ENCODE results near the gene SEC24C. TPM values are rescaled to one million over a fixed set of nuclear protein-coding genes. Genes with fewer than 3 reads are reported as not detected.
"Not testable (repeated sequence)": the region's sequence is repeated elsewhere in the genome, so short reads cannot be mapped to it uniquely, and the experiment has no call there.

The SEC24C gene
- total RNA-seq, 1 donor from 2014 or later = 46.4 TPM

- DNase-seq (ENCODE audit: missing footprints) (no peak), ATAC-seq (no peak)
- intact Hi-C loops (cut with DNase I) = loop anchor here (2.0 kb wide), 2 partner anchors 25 to 41 kb away; partner anchors contain the start of genes NDST2 and SEC24C
These were observed 41.7 kb downstream of the SEC24C start for GRCh38 chr10:73785721-73786511.

DNA sequence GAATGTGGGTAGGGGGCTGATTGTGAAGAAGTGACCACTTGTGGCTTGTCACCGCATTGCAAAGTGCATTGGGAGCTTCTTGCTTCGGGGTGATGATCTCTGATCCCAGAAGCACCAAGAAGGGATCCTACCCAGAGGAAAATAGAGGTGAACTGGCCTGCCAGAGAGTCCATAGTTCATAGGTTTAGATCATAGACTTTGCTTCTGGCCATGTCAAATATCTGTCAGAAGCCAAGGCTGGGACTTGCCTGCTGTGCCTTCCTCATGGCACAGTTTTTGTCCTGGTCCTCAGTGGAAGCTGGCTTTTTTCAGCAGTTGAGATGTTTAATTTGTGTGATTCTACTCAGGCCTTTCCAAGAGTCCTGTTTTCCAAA lies 42.3 kb downstream of the SEC24C start:
- intact Hi-C loops (cut with DNase I) = no loop called here
- DNase-seq (ENCODE audit: missing footprints) (no peak), ATAC-seq (no peak)

GRCh38 chr10:73787031-73787800 lies 43.0 kb downstream of the SEC24C start:
- ATAC-seq; intact Hi-C loops (cut with DNase I); DNase-seq (ENCODE audit: missing footprints): not testable (repeated sequence)

DNA sequence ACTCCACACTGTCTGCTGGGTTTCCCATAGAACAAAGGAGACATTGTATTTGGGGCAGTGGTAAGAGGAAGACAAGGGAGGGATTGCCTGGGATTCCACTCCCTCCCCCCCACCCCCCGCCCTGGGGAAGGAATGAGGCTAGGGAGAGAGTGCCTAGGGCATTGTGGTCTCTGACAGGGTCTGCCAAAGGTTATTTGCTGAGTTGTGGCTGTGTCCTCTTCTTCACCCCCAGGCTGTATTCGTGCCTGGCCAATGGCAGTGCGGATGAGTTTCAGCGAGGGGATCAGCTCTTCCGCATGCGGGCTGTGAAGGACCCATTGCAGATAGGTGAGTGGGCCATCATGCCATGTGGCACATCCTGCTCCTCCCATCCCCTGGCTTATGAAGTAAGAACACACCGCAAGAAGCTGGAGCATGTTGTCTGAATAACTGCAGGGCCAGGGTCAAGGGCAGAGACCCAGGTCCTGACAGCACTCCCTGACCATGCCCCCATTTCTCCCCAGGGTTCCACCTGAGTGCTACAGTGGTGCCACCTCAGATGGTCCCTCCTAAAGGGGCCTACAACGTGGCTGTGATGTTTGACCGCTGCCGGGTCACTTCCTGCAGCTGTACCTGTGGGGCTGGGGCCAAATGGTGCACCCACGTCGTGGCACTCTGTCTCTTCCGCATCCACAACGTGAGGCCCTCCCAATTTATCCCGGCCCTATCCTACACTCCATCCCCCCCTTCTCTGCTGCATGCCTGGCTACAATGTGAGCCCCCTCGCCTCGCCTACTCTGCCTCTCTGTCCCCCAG lies 44.9 kb downstream of the SEC24C start:
- DNase-seq (ENCODE audit: missing footprints) = no peak
- intact Hi-C loops (cut with DNase I) = no loop called here
- ATAC-seq = no peak

GRCh38 chr10:73789659-73790055 lies 45.5 kb downstream of the SEC24C start:
- DNase-seq (ENCODE audit: missing footprints) (no peak), ATAC-seq (no peak)
- intact Hi-C loops (cut with DNase I) = no loop called here

DNA sequence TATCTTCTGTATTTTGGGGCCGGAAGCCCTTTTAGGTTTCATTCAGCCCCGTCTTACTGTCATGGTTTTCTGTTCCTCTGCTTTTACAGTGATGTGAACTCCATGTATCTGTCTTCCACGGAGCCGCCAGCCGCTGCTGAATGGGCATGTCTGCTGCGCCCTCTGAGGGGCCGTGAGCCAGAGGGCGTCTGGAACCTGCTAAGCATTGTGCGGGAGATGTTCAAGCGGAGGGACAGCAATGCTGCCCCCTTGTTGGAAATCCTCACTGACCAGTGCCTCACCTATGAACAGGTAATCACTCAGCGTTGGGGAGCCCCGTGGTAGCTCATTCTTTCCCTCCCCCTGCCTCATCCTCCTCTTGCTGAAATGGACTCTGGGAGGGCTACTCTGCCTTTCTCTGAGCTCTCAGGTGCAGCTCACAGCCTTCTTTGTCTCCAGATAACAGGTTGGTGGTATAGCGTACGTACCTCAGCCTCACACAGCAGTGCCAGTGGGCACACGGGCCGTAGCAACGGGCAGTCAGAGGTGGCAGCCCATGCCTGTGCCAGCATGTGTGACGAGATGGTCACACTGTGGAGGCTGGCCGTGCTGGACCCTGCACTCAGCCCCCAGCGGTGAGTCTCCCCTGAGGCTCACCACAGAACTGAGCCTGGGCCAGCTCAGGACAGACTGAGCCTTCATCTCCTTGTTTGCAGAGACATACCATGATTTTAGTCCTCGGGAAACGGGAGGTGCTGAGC lies 46.9 kb downstream of the SEC24C start:
- ATAC-seq = no peak
- no peak for DNase-seq (ENCODE audit: missing footprints)
- intact Hi-C loops (cut with DNase I) = no loop called here

DNA sequence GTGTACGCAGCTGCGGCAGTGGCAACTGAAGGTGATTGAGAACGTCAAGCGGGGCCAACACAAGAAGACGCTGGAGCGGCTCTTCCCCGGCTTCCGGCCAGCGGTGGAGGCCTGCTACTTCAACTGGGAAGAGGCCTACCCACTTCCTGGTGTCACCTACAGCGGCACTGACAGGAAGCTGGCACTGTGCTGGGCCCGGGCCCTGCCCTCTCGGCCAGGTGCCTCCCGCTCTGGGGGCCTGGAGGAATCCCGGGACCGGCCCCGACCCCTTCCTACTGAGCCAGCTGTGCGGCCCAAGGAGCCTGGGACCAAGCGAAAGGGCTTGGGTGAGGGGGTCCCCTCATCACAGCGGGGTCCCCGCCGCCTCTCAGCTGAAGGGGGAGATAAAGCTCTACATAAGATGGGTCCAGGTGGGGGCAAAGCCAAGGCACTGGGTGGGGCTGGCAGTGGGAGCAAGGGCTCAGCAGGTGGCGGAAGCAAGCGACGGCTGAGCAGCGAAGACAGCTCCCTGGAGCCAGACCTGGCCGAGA lies 47.8 kb downstream of the SEC24C start:
- ATAC-seq (no peak), DNase-seq (ENCODE audit: missing footprints) (peak; percentile 62)
- intact Hi-C loops (cut with DNase I) = no loop called here

- ATAC-seq (no peak), DNase-seq (ENCODE audit: missing footprints) (no peak)
- intact Hi-C loops (cut with DNase I) = no loop called here
These were observed 49.3 kb downstream of the SEC24C start for GRCh38 chr10:73793456-73793855.

DNA sequence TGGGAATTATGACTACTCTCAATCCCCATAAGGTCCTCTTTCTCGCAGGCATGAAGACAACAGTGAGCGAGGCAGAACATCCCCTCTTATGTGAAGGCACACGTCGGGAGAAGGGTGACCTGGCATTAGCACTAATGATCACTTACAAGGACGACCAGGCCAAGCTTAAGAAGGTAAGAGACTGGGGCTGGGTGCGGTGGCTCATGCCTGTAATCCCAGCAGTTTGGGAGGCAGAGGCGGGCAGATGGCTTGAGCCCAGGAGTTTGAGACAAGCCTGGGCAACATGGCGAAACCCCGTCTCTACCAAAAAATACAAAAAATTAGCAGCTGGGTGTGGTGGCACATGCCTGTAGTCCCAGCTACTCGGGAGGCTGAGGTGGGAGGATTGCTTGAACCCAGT lies 51.3 kb downstream of the SEC24C start:
- intact Hi-C loops (cut with DNase I); ATAC-seq: not testable (repeated sequence)
- DNase-seq (ENCODE audit: missing footprints) = peak; percentile 37

GRCh38 chr10:73796035-73796434 lies 51.9 kb downstream of the SEC24C start:
- DNase-seq (ENCODE audit: missing footprints); ATAC-seq; intact Hi-C loops (cut with DNase I): not testable (repeated sequence)

DNA sequence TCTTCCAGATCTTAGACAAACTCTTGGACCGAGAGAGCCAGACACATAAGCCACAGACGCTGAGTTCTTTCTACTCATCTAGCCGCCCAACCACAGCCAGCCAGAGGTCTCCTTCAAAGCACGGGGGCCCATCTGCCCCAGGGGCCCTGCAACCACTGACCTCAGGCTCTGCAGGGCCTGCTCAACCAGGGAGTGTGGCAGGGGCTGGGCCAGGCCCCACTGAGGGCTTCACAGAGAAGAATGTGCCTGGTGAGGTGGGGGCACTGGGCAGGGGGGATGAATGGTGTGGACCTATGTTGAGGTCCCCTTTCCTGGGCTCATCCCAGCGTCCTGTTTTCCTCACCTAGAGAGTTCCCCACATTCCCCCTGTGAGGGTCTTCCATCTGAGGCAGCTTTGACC lies 52.6 kb downstream of the SEC24C start:
- DNase-seq (ENCODE audit: missing footprints) = no peak
- intact Hi-C loops (cut with DNase I) = no loop called here
- ATAC-seq = no peak

- no peak for ATAC-seq
- no peak for DNase-seq (ENCODE audit: missing footprints)
These were observed 53.3 kb downstream of the SEC24C start for GRCh38 chr10:73797324-73798025.

DNA sequence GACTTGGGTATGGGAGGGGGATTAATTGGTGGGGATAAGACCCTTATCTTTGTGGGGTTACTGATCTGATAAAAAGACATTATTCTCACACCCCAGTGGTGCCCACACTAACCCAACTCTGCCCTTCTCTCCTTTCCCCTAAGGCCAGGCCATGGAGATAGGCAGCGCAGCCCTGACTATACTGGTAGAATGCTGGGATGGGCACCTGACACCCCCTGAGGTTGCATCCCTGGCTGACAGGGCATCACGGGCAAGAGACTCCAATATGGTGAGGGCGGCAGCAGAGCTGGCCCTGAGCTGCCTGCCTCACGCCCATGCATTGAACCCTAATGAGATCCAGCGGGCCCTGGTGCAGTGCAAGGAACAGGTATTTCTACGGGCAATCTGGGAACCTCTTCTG lies 53.9 kb downstream of the SEC24C start:
- ATAC-seq = no peak
- intact Hi-C loops (cut with DNase I) = no loop called here
- no peak for DNase-seq (ENCODE audit: missing footprints)

More at GRCh38 chr10:73797324-73798025, 53.3 kb downstream of the SEC24C start:
- intact Hi-C loops (cut with DNase I) = no loop called here

GRCh38 chr10:73798927-73799560 lies 54.9 kb downstream of the SEC24C start:
- DNase-seq (ENCODE audit: missing footprints) (no peak), ATAC-seq (peak; percentile 14)

GRCh38 chr10:73799899-73800559 lies 55.9 kb downstream of the SEC24C start:
- no peak for ATAC-seq
- intact Hi-C loops (cut with DNase I) = no loop called here
- DNase-seq (ENCODE audit: missing footprints) = no peak

More at GRCh38 chr10:73798927-73799560, 54.9 kb downstream of the SEC24C start:
- intact Hi-C loops (cut with DNase I) = no loop called here

GRCh38 chr10:73800560-73801252 lies 56.5 kb downstream of the SEC24C start:
- intact Hi-C loops (cut with DNase I) = no loop called here
- no peak for ATAC-seq
- no peak for DNase-seq (ENCODE audit: missing footprints)
